HepG2 (cell line): Measurements from ENCODE around the gene HSPA1L. TPM values are rescaled to one million over a fixed set of nuclear protein-coding genes. Genes with fewer than 3 reads are reported as not detected.

Source experiments
- BCLAF1 ChIP-seq: fragments of 450-650 bp; IDR thresholded peaks from 2 replicates; pipeline ENCODE4 v1.6.1; 2017; ENCODE audit warnings: mild to moderate bottlenecking
- CCAR2 ChIP-seq: fragments of 200-400 bp; formaldehyde crosslinking; optimal IDR thresholded peaks from 2 replicates; pipeline ENCODE3; 2018; ENCODE audit warnings: low read depth, mild to moderate bottlenecking, low read length, moderate library complexity
- FOXC1 ChIP-seq: sonication (generic); formaldehyde crosslinking; IDR thresholded peaks from 2 replicates; pipeline ENCODE4 v1.8.0; 2022; ENCODE audit warnings: mild to moderate bottlenecking, missing genetic modification reagents, borderline replicate concordance
- GFI1 ChIP-seq: sonication (generic); formaldehyde crosslinking; IDR thresholded peaks from 2 replicates; pipeline ENCODE4 v1.5.0; 2020; ENCODE audit warnings: missing genetic modification reagents, mild to moderate bottlenecking, borderline replicate concordance
- IKZF5 ChIP-seq: IDR thresholded peaks from 2 replicates; pipeline ENCODE4 v1.6.1; 2018; ENCODE audit warnings: missing genetic modification reagents, mild to moderate bottlenecking, missing compliant biosample characterization
- MAF1 ChIP-seq: sonication (generic); formaldehyde crosslinking; IDR thresholded peaks from 2 replicates; pipeline ENCODE4 v1.5.0; 2020; ENCODE audit warnings: missing genetic modification reagents, borderline replicate concordance
- NFYC ChIP-seq: IDR thresholded peaks from 2 replicates; pipeline ENCODE4 v1.6.1; 2016; ENCODE audit warnings: missing genetic modification reagents, missing compliant biosample characterization
- NPAS2 ChIP-seq: sonication (generic); formaldehyde crosslinking; IDR thresholded peaks from 2 replicates; pipeline ENCODE4 v1.8.0; 2022; ENCODE audit warnings: mild to moderate bottlenecking, missing genetic modification reagents, borderline replicate concordance
- PHF5A ChIP-seq: IDR thresholded peaks from one replicate; pipeline ENCODE4 v1.6.1; 2018; ENCODE audit warnings: low read depth, missing genetic modification reagents; ENCODE audit not compliant: unreplicated experiment
- PRDM10 ChIP-seq: sonication (generic); formaldehyde crosslinking; IDR thresholded peaks from 2 replicates; pipeline ENCODE4 v1.4.0; 2020; ENCODE audit warnings: low read depth, missing genetic modification reagents
- REPIN1 ChIP-seq: sonication (generic); formaldehyde crosslinking; IDR thresholded peaks from 2 replicates; pipeline ENCODE4 v1.8.0; 2022; ENCODE audit warnings: missing genetic modification reagents, low read depth, mild to moderate bottlenecking, borderline replicate concordance
- TIGD3 ChIP-seq: sonication (generic); formaldehyde crosslinking; IDR thresholded peaks from 2 replicates; pipeline ENCODE4 v1.5.1; 2020; ENCODE audit warnings: mild to moderate bottlenecking, missing genetic modification reagents, borderline replicate concordance
- ZBTB42 ChIP-seq: sonication (generic); formaldehyde crosslinking; IDR thresholded peaks from 2 replicates; pipeline ENCODE4 v1.5.0; 2020; ENCODE audit warnings: mild to moderate bottlenecking, missing genetic modification reagents
- ZC3H13 ChIP-seq: sonication (generic); formaldehyde crosslinking; IDR thresholded peaks from 2 replicates; pipeline ENCODE4 v1.8.1; 2023; ENCODE audit warnings: mild to moderate bottlenecking, missing genetic modification reagents, moderate library complexity
- ZNF160 ChIP-seq: sonication (generic); formaldehyde crosslinking; IDR thresholded peaks from 2 replicates; pipeline ENCODE4 v1.8.0; 2022; ENCODE audit warnings: mild to moderate bottlenecking, inconsistent platforms, missing genetic modification reagents
- ZNF234 ChIP-seq: sonication (generic); formaldehyde crosslinking; conservative IDR thresholded peaks from 2 replicates; pipeline ENCODE4 v1.5.1; 2020; ENCODE audit warnings: mild to moderate bottlenecking, missing genetic modification reagents
- ZNF530 ChIP-seq: sonication (generic); formaldehyde crosslinking; IDR thresholded peaks from 2 replicates; pipeline ENCODE4 v1.5.0; 2020; ENCODE audit warnings: low read depth, mild to moderate bottlenecking, missing genetic modification reagents
- ZNF589 ChIP-seq: sonication (generic); formaldehyde crosslinking; conservative IDR thresholded peaks from 2 replicates; pipeline ENCODE4 v1.8.0; 2022; ENCODE audit warnings: mild to moderate bottlenecking, moderate library complexity, missing genetic modification reagents
- ZNF7 ChIP-seq: IDR thresholded peaks from 2 replicates; pipeline ENCODE4 v1.6.1; 2016; ENCODE audit warnings: missing biosample characterization, missing genetic modification reagents
- ZNF75D ChIP-seq: sonication (generic); formaldehyde crosslinking; IDR thresholded peaks from 2 replicates; pipeline ENCODE4 v1.8.1; 2023; ENCODE audit warnings: missing genetic modification reagents, mild to moderate bottlenecking, borderline replicate concordance
- polyA plus RNA-seq, 8 experiments: library from polyadenylated mRNA; depleted of rRNA in 3 of 8; stranded (reverse) in 7 of 8; unstranded in 1 of 8; fragments of >200 nt; fragmentation: Illumina TruSeq in 4 of 8; extraction: Trizol in 4 of 8; gene quantifications; 2 replicates each; pipeline versions ENCODE4 v1.2.1 to v1.2.3, GENCODE V29; 2011 to 2016; ENCODE audit warnings: low read depth in 4 of 8, missing spikeins in 1 of 8, mixed read lengths in 1 of 8; ENCODE audit not compliant: insufficient read depth in 1 of 8
- total RNA-seq, 5 experiments: library from RNA; depleted of rRNA; stranded (reverse); fragments of >200 nt; fragmentation: Illumina TruSeq; extraction: Trizol; gene quantifications; 2 replicates each; pipeline ENCODE4 v1.2.3, GENCODE V29; 2016; ENCODE audit warnings: low read depth in 1 of 5

The HSPA1L gene
- total and polyA plus RNA-seq, 2 of the 13 experiments (the other 11 are each of a cell fraction or from before 2014, with no cell fraction given), result 0.55 to 1.0 TPM

- TF ChIP-seq GFI1 (CRISPR knock-in tag) (no peak), MAF1 (CRISPR knock-in tag) (no peak), ZNF75D (no peak), ZNF234 (CRISPR knock-in tag) (no peak), CCAR2 (no peak), ZC3H13 (CRISPR knock-in tag) (no peak), BCLAF1 (no peak), PRDM10 (no peak), NPAS2 (no peak), NFYC (CRISPR knock-in tag) (no peak), FOXC1 (CRISPR knock-in tag) (no peak), PHF5A (CRISPR knock-in tag) (no peak), TIGD3 (CRISPR knock-in tag) (no peak), ZNF160 (CRISPR knock-in tag) (peak; percentile 44; the same call in 1 of the 2 replicates), ZNF589 (no peak), IKZF5 (0 out of 2 replicates have a peak, but pooled peaks have one; percentile 23), ZNF530 (CRISPR knock-in tag) (no peak), ZBTB42 (CRISPR knock-in tag) (no peak), REPIN1 (CRISPR knock-in tag) (no peak), ZNF7 (CRISPR knock-in tag) (no peak)
Observed at GRCh38 chr6:31778193-31778592, 36.9 kb downstream of the HSPA1L start (continued).
